Measurements from ENCODE around the gene PTPRT.

PTPRT gene

DNA sequence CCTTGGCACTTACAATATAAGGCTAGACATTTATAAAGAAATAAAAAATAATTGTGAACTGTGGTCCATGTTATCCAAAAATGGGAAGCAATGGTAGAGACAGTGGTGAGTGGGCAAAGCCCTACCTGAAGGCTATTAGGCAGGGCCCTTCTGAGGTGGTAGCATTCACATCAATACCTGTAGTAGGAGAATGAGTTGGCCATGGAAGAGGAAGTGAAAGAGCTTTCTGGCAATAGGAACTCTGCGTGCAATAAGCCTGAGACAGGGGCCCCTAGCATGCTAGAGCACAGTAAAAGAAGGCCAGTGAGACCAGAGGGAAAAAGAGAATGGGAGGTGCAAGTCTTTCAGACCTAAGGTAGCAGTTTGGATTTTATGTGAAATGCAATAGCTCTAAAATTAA is 754.5 kb downstream of the PTPRT start:
- DNase-seq: no peak

DNA sequence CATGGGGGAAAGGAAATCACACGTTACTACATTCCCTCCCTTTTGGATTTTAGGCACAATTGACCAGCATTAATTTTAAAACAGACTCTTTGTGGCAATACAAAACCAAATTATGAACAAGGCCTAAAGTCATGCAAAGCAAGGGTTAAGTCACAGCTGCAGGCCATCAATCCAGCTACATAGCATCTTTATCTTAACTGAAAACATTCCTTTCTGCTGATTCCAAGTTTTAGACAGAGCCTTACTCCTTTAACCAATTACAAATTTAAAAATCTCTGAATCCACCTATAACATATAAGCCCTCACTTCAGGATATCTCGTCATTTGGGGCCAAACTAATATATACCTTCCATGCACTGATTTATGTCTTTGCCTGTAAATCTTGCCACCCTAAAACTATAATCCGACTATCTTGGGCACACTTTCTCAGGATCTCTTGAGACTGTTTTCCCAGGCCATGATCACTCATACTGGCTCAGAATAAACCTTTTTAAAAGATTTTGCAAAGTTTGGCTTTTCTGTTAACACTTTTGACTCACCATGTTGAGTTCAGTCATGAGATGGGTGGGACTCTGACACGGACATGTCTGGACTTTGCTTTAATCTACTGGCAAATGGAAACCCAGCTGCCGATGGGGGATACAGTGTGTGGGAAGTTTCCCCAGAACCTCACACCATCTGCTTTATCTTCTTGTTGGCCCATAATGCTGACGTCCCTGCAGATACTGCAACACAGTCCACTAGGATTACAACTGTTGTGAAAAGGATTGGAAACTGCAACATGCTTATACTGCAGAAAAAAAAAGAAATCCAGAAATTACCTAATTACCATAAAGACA is 757.0 kb downstream of the PTPRT start:
- no peak for DNase-seq

DNA sequence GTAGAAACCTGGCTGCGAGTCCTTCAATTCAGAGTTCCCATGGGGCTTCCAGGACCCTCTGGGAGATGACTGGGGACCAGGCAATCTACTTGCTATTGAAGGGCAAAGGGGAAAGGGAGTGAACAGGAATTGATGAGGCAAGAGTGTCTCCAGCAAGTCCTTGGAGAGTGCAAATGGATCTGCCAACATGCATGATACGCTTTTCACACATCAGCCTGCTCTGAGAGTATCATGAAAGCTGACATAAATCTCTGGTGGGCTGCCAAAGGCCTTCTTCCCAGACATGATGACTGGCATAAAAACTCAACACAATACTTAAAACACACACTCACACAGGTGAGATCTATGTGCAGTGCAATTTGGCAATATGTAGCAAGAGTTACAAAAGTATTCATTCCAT is 759.1 kb downstream of the PTPRT start:
- no peak for DNase-seq

DNA sequence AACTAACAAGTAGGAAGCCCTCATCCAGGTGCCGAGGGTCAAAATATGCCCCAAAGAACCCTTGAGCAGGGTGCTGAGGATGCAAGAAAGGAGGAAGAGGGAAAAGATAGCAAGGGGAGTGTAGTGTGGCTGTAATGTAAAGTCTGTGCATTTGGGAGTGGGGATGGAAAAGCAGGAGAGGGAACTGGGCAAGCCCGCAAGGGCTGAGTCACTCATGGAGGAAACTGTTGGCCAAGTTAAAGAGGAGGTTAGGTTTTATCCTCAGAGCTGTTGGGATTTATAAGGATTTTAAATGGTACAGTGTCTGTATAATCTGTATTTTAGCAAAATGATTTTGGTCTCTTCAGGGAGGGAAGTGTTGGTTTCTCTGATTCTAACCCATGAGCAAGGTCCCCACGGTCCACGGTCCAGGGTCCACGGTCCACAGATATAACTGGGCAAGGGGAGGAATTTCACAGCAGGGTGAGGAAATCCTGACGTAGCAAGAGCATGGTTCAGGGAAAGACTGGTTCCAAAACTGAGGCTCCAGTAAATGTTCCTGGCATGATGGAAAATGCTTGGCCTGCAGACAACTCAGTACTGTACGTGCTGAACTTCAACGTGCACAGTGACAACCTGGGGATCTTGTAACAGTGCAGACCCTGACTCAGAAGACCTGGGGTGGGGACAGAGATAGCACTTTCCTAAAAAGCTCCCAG is 759.8 kb downstream of the PTPRT start:
- no peak for DNase-seq

DNA sequence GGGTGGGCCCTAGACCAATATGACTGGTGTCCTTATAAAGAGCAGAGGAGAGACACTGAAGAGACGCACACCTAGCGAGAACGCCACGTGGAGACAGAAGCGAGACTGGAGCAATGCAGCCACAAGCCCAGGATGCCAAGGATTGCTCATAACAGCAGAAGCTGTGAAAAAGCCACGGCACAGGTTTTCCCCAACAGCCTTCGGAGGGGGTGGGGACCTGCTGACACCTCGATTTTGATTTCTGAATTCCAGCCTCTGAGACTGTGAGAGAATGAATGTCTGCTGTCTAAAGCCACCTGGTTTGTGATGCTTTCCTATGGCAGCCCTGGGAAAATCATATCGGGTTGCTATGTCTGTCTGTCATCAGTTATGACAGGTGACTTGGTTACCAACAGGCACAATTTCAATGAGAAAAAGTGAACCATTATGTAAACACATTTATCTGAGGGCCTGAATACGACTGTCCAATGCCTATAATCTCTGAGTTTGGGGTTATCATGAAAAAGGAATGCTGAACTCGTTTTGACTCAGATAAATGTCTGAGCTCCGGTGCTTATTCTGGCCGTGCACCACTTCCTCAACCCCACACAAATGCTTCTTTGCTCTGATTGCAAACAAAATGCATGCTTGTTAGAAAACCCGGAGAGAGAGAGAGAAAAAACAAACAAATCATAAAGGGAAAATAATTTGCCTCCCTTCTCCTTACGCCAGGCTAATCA is 769.7 kb downstream of the PTPRT start:
- DNase-seq: no peak

DNA sequence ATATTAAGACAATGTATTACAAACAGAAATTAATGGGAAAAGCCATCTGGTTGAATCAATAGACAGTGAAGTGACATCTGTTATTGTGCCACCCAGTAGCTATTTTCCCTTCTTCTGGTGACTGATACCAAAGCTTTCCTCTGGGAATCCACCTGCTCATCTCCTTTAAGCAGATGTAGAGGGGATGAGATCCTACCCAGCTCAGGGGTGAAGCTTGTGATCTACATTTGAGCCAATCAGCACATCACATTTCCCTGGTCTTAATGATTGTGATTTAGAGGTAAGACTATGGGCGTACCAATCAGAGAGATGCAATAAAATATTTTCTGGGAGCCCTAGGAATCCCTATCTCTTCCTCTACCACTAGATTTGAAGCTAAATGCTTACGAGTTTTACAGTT is 782.9 kb downstream of the PTPRT start:
- no peak for DNase-seq

DNA sequence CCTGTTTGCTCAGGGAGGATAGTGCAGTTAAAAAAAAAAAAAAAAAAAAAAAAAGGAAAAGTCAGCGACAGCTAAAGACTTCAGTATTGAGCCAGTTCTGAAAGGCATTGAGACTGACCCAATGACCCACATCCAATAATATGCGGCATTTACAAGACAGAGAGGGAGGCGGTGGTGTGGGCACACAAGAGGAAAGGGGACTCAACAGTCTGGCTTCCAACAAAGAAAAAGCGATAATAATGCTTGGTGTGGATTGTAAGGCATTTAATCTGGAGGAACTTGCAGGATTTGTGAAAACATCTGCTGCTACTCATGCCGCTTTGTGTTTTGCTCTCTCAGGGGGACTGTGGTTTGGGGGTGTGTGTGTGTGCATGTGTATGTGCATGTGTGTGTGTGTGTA is 787.3 kb downstream of the PTPRT start:
- no peak for DNase-seq

DNA sequence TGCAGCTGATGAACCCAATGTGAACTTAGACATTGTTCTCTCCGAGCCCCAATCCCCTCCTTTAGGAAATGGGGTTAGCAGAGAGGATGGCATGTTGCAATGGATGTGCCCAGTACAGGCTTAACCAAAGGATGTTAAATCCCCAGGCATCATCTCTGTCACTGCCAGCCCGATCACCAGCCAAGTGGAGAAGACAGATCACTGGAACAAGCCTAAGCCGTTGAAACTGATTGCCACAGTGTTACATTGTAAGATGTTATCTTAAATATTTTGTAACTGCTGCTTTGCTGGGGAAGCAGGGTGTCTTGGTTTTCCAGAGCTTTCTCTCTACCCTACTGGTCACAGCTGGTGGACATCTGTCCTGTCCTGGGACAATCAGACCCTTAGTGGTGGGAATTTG is 788.1 kb downstream of the PTPRT start:
- DNase-seq: no peak

DNA sequence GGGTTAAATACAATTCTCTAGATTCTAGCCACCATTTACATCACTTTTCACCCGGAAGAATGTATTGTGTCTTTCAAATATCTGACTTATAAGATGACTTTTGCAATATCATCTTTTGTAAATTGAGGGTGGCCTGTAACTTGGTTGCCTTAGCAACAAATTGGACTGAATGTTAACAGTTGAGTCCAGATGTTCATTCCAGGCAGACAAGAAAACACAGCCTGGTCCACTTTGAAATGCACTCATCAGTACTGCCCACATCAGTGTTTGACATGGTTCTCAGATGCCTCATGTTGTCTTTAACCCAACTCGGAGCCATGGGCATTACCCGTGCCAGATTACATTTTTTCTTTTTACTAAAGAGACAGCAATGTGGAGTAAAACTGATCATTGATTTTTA is 789.9 kb downstream of the PTPRT start:
- no peak for DNase-seq

DNA sequence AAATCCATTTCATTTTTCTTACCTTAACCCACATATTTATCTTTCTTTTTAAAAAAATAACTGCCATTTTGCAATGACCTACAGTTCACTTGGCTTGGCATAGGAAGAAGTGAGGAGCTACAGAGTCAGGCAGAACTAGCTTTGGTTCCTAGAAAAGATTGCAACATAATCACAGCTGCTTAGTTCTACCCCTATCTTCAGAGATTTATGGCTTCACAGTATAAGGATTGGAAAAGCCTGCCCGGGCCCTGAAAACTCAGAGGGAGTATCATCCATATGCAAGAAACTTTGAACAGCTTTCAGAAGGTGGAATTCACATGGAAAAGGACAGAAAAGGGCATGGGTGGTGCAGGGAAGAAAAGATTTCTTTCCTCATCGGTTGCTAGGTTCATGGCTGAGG is 797.3 kb downstream of the PTPRT start:
- DNase-seq: no peak

DNA sequence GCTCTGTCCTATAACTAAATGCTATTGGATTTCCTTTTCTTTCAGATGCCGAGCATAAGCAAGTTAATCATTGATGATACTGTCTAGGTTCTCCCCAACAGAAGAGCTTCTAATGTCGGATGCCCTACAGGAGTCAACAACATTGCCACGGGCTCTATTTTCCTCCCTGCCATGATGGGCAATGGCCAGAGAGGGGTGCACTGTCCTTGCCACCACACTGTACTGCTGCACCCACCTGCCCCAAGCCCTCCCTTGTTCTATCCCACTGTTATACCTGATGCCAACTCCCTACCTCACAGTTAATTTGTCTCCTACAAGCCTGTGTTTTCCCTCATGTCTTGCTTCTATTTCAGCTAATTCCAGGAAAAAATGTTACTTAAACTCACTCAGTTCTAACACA is 797.9 kb downstream of the PTPRT start:
- no peak for DNase-seq

DNA sequence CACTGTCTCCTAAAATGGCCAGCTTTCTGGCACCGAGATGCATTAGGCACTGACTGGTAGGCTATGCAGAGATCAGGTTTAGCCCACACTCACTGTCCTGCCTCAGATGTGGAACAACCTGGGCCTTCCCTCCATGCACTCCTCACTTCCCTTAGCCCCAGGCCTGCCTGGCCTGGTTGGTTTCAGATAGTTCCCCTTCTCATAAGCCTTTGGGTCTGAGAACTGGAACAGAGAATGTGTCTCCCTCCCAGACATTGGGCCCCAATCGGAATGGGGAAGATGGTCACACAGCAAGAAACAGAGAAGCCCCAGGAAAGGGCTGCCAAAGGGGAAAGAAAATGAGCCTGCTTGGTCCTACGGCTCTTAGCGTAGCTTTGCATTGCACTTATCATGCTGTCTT is 809.4 kb downstream of the PTPRT start:
- DNase-seq: no peak

DNA sequence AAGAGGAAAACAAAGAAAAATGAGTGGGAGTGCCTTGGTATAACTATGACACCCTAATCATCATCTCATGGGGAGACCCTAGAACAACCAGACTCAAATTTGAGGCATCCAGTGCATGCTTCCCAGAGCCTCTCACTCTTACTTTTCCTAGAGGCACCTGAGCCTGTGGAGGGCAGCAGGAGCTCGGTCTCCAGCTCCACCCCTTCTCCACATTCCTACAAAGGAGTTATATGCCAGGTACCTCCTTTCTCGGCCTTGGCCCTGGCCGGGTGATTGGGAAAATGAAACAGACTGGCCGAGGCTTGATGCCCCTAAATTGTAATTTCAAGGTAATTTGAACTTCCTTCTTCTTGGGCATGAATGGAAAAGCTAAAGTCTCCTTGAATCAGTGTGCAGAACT is 810.3 kb downstream of the PTPRT start:
- DNase-seq: no peak

DNA sequence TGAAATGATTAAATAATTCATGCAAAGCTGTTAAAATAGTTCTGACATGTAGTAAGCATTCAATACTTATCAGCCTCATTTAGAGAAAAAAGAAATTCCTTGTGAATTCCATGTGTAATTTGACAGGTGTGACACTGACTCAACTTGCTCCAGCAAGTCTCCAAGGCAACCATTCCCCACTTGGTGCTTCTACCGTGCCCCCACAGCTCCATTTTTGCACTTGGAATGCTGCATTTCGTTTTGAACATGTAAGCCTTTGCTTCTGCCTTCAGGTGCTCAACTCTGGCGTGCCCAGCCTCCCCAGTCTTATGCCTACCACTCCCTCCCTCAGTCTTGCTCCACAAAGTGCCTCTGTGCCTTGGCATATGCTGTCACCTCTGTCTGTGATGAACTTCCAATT is 810.9 kb downstream of the PTPRT start:
- DNase-seq: no peak

DNA sequence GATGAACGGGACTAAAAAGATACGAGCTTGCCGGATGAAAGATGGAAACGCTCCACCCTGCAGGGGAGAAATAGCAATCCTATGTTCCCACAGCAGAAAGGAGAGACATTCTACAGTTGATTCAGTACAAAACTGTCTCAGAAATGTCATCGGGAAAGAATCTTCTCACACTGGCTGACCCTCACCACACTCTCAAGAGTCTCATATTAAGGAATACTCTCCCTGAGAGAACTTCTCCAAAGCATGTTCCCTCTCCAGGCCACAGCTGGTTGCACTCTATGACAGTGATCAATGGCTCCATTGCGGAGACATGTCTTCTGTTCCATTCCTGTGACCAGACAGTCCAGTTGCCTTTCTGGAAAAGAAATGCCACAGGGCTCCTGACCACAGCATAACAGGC is 813.6 kb downstream of the PTPRT start:
- DNase-seq: no peak

DNA sequence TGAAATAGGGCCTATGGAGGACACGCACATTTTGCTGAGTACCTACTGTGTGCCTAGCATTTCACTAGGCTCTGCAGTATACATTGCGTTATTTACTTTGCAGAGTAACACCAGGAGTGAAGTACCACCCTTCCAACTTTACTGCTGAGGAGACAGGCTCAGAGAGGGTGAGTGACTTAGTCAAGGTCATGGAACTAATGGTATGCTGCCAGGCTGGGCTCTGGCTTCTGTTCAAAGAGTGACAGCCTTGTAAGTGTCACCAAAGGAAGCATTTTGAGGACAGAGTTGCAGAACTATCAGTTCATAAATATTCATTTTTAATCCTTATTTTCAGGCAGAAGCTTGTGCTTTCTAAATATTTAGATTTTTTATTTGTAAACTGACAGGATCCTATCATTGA is 816.7 kb downstream of the PTPRT start:
- no peak for DNase-seq

DNA sequence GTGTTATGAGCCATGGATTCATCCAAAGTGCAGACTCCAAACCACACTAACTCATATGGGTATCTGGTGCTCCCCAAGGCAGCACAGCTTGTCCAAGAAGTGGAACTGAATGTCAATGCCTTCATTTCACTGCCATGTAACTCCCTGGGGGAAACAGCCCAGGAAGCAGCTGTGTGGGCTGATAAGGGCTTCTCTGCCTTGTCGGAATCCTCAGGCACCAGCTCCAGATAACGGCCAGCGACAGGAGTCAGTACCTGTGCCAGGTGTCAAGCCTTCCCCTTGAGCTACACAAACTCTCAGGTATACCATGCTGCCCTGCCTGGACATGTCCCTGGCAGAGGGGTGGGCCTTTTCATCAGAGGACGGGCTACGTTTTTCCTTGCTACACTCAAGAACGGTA is 819.6 kb downstream of the PTPRT start:
- DNase-seq: no peak

DNA sequence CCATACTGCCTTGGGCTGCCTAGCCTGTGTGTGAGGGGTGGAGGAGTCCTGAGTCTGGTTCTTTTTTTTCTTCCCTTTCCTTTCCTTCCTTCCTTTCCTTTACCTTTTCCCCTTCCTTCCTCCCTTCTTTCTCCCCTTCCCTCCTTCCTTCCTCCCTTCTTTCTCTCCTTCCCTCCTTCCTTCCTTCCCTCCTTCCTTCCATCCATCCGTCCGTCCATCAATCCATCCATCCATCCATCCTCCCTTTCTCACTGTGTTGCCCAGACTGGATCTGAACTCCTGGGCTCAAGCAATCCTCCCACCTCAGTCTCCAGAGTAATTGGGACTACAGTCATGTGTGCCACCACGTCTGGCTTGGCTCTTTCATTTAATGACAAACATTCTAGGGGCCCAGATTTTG is 820.8 kb downstream of the PTPRT start:
- no peak for DNase-seq

DNA sequence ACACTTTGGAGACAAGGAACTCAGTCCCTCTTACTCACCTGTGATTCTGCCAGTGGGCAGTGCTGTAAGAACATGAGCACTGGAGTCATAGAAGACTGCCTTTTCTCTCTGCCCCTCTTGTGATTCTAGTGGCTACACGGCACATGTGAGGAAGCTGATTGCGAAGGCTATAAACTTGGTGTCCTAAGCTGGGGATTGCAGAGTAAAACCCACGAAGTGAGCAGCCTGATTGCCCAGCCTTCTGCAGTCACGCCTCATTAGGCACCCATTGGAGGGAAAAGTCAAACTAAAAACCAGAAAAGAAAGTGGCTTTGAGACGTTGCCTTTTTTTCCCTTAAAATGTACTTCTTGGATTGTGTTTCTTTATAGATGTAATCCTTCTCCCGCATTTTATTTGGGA is 823.1 kb downstream of the PTPRT start:
- no peak for DNase-seq

DNA sequence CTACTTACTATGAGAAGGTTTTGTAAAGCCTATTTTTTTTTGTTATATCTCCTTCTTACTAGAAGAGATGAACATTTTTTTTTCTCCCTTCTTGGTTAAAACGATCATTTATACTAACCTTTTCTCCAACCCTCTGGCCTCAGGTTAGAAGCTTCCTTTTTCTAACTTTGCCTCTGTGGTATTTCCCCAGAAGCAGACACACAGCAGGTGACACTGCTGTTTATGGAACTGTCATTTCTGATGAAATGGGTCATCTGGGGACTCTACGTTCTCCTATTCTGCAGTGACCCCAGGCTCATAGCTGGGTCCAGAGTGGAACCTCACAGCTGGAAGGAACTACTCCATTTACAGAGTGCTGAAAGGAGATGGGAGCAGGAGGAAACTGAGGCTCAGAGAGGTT is 825.3 kb downstream of the PTPRT start:
- DNase-seq: no peak

DNA sequence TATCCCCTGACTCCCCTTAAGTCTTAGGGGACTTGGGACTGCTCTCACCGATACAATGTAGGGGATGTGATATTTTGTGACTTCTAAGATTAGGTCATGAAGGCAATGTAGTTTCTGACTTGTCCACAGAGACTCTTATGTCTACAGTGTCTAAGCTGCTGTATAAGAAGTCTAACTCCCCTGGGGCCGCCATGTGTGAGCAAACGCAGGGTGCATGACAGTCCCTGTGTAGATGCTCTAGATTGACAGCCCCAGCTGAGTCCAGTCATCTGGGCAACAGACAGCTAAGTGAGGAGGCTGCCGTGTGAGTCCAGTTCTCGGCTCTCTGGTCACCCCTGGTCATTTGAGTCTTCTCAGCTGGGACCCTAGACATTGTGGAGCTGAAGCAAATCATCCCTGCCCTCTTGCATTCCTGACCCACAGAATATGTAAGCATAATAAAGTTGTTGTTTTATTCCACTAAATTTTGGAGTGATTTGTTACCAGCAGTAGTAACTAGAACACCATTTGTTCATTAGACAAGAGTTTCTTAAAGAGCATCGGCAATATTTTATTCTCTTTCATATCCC is 828.2 kb downstream of the PTPRT start:
- no peak for DNase-seq

DNA sequence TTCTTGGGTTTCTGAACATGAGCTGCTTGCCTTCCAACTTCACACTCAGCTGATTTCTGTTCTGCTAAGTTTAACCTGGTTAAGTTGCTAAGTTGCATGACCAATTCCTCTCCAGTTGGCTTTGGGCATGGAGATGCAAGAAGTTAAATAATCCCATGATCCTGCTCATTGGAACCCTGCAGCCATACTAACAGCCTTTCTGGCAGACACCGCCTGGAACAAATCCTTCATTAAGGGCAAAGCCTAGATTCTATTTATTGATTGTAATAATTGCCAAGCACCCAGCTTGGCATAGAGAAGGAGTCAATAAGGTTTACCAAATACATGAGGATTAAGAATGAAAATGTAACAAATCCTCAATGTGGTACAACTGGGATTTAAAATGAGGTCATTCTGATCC is 829.1 kb downstream of the PTPRT start:
- DNase-seq: no peak

DNA sequence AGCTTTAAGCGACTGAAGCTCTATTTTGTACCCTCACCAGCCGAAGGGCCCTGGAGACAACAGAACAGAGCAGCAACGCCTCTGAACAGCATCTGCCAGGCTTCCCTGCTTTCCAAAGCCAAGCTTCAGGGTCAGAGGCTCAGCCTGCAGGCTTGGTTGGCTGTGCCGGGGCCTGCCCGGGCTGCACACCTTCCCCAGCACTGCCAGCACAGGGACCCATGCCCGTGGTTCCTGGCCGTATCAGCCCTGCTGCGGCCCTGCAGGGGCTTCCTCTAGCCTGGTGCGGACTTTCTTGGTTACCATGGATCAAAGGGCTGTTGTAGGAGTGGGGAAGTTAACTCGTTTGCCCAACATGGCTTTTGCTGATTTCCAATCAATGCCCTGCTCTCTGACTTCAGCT is 830.1 kb downstream of the PTPRT start:
- no peak for DNase-seq

DNA sequence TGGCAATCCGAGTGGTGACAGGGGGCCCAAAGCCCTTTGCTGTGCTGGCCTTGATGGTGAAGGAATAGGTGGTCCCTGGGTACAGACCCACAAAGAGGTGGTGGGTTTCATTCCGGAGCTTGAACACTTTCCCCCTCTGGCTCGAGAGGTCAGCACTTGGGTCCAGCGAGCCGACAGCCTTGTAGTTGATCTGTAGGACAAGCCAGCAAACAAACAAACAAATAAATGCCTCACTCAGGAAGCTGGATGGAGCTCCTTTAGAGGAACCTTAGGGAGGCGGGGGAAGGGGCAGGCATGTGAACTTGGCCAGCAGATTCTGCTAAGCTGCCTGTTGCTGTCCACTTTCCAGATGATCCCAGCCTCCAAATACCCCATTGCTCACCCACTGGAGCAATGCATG is 837.6 kb downstream of the PTPRT start:
- no peak for DNase-seq
